GM12878 (cell line): ENCODE measurements around the gene TYROBP. TPM values are rescaled to one million over a fixed set of nuclear protein-coding genes. Genes with fewer than 3 reads are reported as not detected.
A peak's percentile ranks its signal among the peaks of the same experiment; 100 is the strongest.

Source experiments
- ATF3 ChIP-seq: IDR thresholded peaks from 2 replicates; pipeline ENCODE4 v1.6.1; 2011; ENCODE audit warnings: low read depth, mild to moderate bottlenecking, low read length, moderate library complexity, borderline replicate concordance; ENCODE audit errors: extremely low read depth
- ATF7 ChIP-seq: fragments of 450-650 bp; IDR thresholded peaks from 2 replicates; pipeline ENCODE4 v1.6.1; 2016; ENCODE audit warnings: low read depth, mild to moderate bottlenecking
- BCL3 ChIP-seq: IDR thresholded peaks from 2 replicates; pipeline ENCODE4 v1.6.1; 2011; ENCODE audit warnings: borderline replicate concordance, low read depth, mild to moderate bottlenecking, moderate library complexity, low read length; ENCODE audit not compliant: insufficient read depth, poor library complexity, severe bottlenecking
- BMI1 ChIP-seq: fragments of 450-650 bp; IDR thresholded peaks from 2 replicates; pipeline ENCODE4 v1.6.1; 2016; ENCODE audit warnings: mild to moderate bottlenecking, moderate library complexity, borderline replicate concordance
- BRCA1 ChIP-seq: IDR thresholded peaks from 2 replicates; pipeline ENCODE4 v1.6.1; 2011; ENCODE audit warnings: low read depth, low read length, improper control_type of control experiment
- EED ChIP-seq: sonication (generic); IDR thresholded peaks from 2 replicates; pipeline ENCODE4 v1.6.1; 2016; ENCODE audit warnings: antibody characterized with exemption, low read depth
- FOXK2 ChIP-seq: fragments of 450-650 bp; IDR thresholded peaks from 2 replicates; pipeline ENCODE4 v1.6.1; 2017; ENCODE audit warnings: mild to moderate bottlenecking, moderate library complexity
- GABPA ChIP-seq: IDR thresholded peaks from 2 replicates; pipeline ENCODE4 v1.6.1; 2014; ENCODE audit warnings: antibody characterized with exemption, low read depth, mild to moderate bottlenecking, inconsistent platforms
- HDGF ChIP-seq: fragments of 450-650 bp; IDR thresholded peaks from 2 replicates; pipeline ENCODE4 v1.6.1; 2016; ENCODE audit warnings: antibody characterized with exemption
- HSF1 ChIP-seq: fragments of 150-350 bp; IDR thresholded peaks from 2 replicates; pipeline ENCODE4 v1.6.1; 2014; ENCODE audit warnings: mild to moderate bottlenecking, low read depth, low read length
- LARP7 ChIP-seq: fragments of 450-650 bp; IDR thresholded peaks from 2 replicates; pipeline ENCODE4 v1.6.1; 2017; ENCODE audit warnings: mild to moderate bottlenecking
- MEF2A ChIP-seq: IDR thresholded peaks from 2 replicates; pipeline ENCODE4 v1.6.1; 2011; ENCODE audit warnings: low read depth, mild to moderate bottlenecking, low read length, moderate library complexity; ENCODE audit not compliant: insufficient read depth
- MTA2 ChIP-seq: fragments of 450-650 bp; IDR thresholded peaks from 2 replicates; pipeline ENCODE4 v1.6.1; 2016; ENCODE audit warnings: low read depth, mild to moderate bottlenecking, moderate library complexity
- MTA3 ChIP-seq: IDR thresholded peaks from 2 replicates; pipeline ENCODE4 v1.6.1; 2012; ENCODE audit warnings: low read length, inconsistent platforms, borderline replicate concordance
- NFXL1 ChIP-seq: fragments of 450-650 bp; IDR thresholded peaks from 2 replicates; pipeline ENCODE4 v1.6.1; 2017; ENCODE audit warnings: antibody characterized with exemption, mild to moderate bottlenecking, borderline replicate concordance
- NR2C1 ChIP-seq: fragments of 450-650 bp; IDR thresholded peaks from 2 replicates; pipeline ENCODE4 v1.6.1; 2017; ENCODE audit warnings: antibody characterized with exemption, mild to moderate bottlenecking, moderate library complexity
- PKNOX1 ChIP-seq: fragments of 450-650 bp; IDR thresholded peaks from 2 replicates; pipeline ENCODE4 v1.6.1; 2016; ENCODE audit warnings: mild to moderate bottlenecking
- RAD21 ChIP-seq: IDR thresholded peaks from 2 replicates; pipeline ENCODE4 v1.6.1; 2011; ENCODE audit warnings: mild to moderate bottlenecking, low read depth, low read length, moderate library complexity; ENCODE audit not compliant: insufficient read depth
- YY1 ChIP-seq: IDR thresholded peaks from 2 replicates; pipeline ENCODE4 v1.6.1; 2011; ENCODE audit warnings: low read depth, mild to moderate bottlenecking, low read length
- ZBTB11 ChIP-seq: fragments of 450-650 bp; formaldehyde crosslinking; IDR thresholded peaks from 2 replicates; pipeline ENCODE4 v1.5.0; 2022; ENCODE audit warnings: mild to moderate bottlenecking, missing genetic modification characterization
- ZBTB33 ChIP-seq: fragments of 450-650 bp; IDR thresholded peaks from 2 replicates; pipeline ENCODE4 v1.6.1; 2017; ENCODE audit warnings: mild to moderate bottlenecking
- ZNF24 ChIP-seq: fragments of 450-650 bp; IDR thresholded peaks from 2 replicates; pipeline ENCODE4 v1.6.1; 2017; ENCODE audit warnings: antibody characterized with exemption, mild to moderate bottlenecking
- ZNF274 ChIP-seq: IDR thresholded peaks from one replicate; pipeline ENCODE4 v1.8.0; 2011; ENCODE audit not compliant: insufficient read length, insufficient read depth
- polyA plus RNA-seq, 11 experiments: library from polyadenylated mRNA; depleted of rRNA in 4 of 11; unstranded in 6 of 11; stranded (reverse) in 5 of 11; fragments of >200 nt; fragmentation: Nextera tagmentation in 4 of 11; fragmentation: Illumina TruSeq in 1 of 11; extraction: Ambion mirVana in 4 of 11; extraction: Trizol in 1 of 11; gene quantifications; 1 replicate in 1 of 11; 2 replicates in 10 of 11; pipeline versions ENCODE4 v1.2.1 to v1.2.3, GENCODE V29; 2011 to 2016; ENCODE audit warnings: inconsistent platforms in 2 of 11, missing spikeins in 2 of 11, low read depth in 1 of 11
- total RNA-seq, 4 experiments: library from RNA; depleted of rRNA in 3 of 4; stranded (reverse); fragments of >200 nt in 3 of 4; fragmentation: Illumina TruSeq in 1 of 4; extraction: Trizol in 1 of 4; gene quantifications; 2 replicates each; pipeline versions ENCODE4 v1.2.1 to v1.2.3, GENCODE V29; 2013 to 2021

TYROBP gene
- total and polyA plus RNA-seq, 10 of the 15 experiments (the other 5 are each of a cell fraction or from before 2014, with no cell fraction given): 0.33 to 2.4 (median 0.58) TPM; not detected in 2

GRCh38 chr19:35913589-35913988 is 5.5 kb upstream of the TYROBP start (continued):
- TF ChIP-seq PKNOX1 (peak; percentile 61; the same call in 1 of the 2 replicates), ZNF274 (no peak), ZBTB33 (no peak), BMI1 (no peak), NR2C1 (no peak), HSF1 (no peak), BRCA1 (no peak), MEF2A (0 out of 2 replicates have a peak, but pooled peaks have one; percentile 55), MTA3 (no peak), EED (0 out of 2 replicates have a peak, but pooled peaks have one; percentile 17), YY1 (no peak), HDGF (no peak), BCL3 (no peak), LARP7 (no peak), ZBTB11 (CRISPR knock-in tag) (no peak), FOXK2 (no peak), MTA2 (peak; percentile 59), GABPA (no peak), ZNF24 (no peak), ATF7 (peak; percentile 77), RAD21 (no peak), NFXL1 (no peak), ATF3 (no peak)
